ENCODE results near the gene SLC25A53.

SLC25A53 gene

DNA sequence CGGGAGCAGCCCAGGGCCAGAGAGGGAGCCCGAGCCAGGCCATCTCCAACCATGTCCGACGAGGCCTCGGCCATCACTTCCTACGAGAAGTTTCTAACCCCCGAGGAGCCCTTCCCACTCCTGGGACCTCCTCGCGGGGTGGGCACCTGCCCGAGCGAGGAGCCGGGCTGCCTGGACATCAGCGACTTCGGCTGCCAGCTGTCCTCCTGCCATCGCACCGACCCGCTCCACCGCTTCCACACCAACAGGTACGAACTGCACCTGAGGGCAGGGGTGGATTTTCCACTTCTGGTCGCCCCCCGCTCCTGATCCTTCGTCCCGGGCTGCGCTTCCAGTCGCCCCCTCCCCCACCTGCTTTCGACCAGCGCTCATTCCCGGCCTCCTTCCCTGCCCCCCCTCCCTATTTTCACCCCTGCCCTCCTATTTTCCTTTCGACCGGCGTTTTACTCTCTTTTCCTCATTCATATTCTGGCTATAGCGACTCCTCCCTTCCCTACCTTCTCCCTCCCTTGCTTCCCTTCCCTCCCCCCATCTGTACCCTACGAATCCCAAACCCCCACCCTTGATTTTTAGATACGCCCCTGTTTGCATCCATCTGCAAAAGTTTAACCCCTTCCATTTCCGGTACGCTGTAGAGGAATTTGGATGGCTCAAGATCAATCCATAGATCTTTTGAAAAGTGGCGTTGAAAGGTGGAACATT lies 10.1 kb upstream of the SLC25A53 start:
- no peak for DNase-seq (ENCODE audit: low read depth in 1 of 2, low spot score in 1 of 2)
- in situ Hi-C loops (cut with HindIII; ENCODE audit: low pct_unique_long_range_greater_than_20kb, low sequenced_read_pairs) = no loop called here
- TF ChIP-seq JUND (IDR thresholded peaks at IDR 0.05; ENCODE audit: low read depth) = no peak

DNA sequence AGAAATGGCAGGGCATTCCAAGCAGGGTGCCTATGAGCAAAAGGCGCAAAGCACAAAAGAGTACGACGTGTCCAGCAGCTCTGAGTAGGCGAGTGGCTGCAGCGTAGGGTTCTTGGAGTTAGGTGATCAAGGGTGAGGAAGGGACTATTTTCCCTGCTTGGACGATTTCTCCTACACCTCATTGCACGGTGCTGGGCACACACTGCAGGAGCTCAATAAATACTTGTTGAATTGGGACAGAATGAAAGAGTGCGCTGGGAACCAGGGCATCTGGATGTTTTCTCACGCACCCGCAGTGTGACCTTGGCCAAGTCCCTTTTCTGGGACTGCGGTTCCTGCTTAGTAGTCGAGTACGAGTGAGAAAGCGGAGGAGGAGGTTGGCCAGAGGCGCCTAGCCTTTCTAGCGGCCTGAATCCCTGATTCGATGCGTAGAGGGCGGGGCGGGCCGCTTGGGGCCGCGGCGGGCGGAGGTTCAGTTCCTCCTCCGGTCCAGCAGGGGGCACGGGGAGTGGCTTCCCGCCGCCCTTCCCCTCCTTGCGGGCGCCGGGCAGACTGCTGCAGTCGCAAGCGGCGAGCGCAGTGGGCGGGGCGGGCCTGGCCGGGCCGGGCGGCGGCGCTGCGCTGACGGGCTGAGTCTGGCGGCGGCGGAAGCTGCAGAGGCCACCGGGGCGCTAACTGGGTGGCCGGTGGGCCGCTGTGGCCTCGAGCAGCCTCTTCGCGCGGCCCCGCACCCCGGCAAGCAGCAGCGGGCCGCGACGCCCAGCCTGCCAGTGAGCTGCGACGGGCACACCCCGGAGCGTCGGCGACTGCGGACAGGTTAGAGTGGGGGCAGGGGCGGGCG lies 9.3 kb upstream of the SLC25A53 start, which contains the start of gene FAM199X:
FAM199X (plus strand) TSS at position 560 of the 841 bp plus-strand sequence. CDS start 333 bp downstream, outside the sequence.
- in situ Hi-C loops (cut with HindIII; ENCODE audit: low pct_unique_long_range_greater_than_20kb, low sequenced_read_pairs) = no loop called here
- DNase-seq (ENCODE audit: low read depth in 1 of 2, low spot score in 1 of 2) = peak; percentile 24 to 84
- no peak for TF ChIP-seq JUND (IDR thresholded peaks at IDR 0.05; ENCODE audit: low read depth)

DNA sequence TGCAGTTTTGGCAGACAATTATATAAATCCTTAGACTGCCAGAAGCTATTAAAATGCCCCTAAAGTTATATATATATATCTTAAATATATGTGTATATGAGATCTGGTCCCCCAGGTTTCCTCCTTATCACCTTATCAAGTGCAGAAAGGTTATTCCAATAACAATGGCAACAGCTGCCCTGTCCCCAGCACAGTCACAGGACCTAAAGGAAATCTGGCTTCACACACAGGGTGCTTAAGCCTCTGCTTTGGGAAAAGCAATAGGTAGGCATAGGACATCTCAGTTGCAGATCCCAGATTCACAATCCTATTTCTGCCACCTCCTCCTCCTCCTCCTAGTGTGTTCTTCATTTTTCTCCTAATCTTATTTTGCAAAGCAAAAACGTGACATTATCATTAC lies 5.8 kb downstream of the SLC25A53 start:
- in situ Hi-C loops (cut with HindIII; ENCODE audit: low pct_unique_long_range_greater_than_20kb, low sequenced_read_pairs) = no loop called here
- TF ChIP-seq JUND (IDR thresholded peaks at IDR 0.05; ENCODE audit: low read depth) = no peak
- no peak for DNase-seq (ENCODE audit: low read depth in 1 of 2, low spot score in 1 of 2)

DNA sequence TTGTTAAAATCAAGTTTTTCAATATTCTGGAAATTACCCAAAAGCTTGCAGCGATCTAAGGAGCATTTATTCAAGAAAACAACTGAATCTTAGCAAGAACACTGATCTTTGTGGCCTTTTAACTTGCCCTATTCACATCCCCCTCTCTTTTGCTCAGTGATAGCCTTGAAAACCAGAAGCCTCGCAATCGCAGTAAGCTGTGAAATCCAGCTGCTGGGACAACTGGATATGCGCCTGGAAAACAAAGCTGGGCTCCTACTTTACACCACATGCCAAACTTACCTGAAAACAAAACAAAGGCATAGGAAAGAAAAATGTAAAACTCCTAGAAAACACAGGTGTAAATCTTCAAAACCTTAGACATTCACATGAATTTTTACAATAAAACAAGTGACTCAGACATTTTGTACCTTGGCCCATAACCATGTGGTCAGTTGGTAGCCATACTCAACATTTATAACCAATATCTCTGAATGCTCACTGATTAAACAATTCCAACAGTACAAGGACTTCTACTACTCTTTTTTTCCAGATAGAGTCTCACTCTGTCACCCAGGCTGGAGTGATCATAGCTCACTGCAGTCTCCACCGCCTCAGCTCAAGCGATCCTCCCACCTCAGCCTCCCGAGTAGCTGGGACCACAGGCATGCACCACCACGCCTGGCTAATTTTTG lies 15.6 kb downstream of the SLC25A53 start:
- no peak for DNase-seq (ENCODE audit: low read depth in 1 of 2, low spot score in 1 of 2)
- in situ Hi-C loops (cut with HindIII; ENCODE audit: low pct_unique_long_range_greater_than_20kb, low sequenced_read_pairs) = no loop called here
- no peak for TF ChIP-seq JUND (IDR thresholded peaks at IDR 0.05; ENCODE audit: low read depth)

DNA sequence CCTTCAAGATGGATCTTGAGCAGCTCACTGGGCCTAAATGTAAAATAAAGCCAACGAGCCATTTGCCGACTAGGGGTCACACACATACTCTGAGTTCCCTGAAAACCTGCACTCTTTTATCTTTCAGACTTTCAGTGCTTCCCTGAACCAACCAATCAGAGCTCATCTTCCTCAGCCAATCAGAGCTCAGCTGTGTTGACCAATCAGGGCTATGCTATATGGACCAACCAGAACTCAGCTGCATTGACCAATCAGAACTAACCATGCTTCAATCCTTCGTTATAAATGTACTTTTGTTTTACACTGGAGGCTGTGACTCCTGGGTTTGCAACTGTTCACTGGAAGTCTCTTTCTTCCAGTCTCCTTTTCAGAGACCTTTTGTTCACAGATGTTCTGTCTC lies 19.3 kb downstream of the SLC25A53 start:
- peak in 1 of 2 experiments; percentile 7 for DNase-seq (ENCODE audit: low read depth in 1 of 2, low spot score in 1 of 2)
- no peak for TF ChIP-seq JUND (IDR thresholded peaks at IDR 0.05; ENCODE audit: low read depth)
- in situ Hi-C loops (cut with HindIII; ENCODE audit: low pct_unique_long_range_greater_than_20kb, low sequenced_read_pairs) = no loop called here

DNA sequence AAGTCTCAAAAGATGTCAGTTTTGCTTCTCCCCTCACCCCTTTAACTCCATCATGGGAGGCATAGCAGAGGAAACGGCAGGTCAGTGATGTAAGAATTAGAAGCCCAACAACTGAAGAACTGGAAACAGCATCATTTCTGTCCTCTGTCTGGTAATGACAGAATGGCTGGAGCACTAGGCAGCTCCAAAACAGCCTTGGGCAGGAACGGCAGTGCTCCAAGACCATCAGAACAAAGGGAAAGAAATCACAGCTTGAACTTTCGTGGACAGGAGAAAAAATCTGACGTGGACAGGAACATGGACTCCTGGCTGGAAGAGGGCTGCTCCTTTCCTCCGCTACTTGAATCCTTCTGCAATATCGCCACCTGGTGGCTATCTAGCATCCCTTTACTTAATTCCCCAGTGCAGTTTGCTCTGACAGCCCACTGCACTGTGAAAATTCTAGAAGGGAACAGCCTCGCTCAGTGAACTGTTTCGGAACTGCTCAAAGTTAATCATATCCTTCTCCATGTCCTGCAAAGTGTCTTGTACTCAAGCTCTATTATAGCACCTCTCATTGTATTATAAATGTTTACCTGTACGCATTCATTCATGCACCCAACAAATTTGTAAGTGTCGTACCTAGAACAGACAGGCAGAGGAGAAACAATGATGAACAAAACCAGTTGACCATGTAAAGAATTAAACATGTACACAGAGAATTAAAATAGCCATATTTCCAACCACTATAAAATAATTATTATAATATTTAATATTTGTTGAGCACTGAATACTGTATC lies 20.4 kb downstream of the SLC25A53 start:
- TF ChIP-seq JUND (IDR thresholded peaks at IDR 0.05; ENCODE audit: low read depth) = no peak
- peak; percentile 16 to 72 for DNase-seq (ENCODE audit: low read depth in 1 of 2, low spot score in 1 of 2)
- in situ Hi-C loops (cut with HindIII; ENCODE audit: low pct_unique_long_range_greater_than_20kb, low sequenced_read_pairs) = no loop called here

DNA sequence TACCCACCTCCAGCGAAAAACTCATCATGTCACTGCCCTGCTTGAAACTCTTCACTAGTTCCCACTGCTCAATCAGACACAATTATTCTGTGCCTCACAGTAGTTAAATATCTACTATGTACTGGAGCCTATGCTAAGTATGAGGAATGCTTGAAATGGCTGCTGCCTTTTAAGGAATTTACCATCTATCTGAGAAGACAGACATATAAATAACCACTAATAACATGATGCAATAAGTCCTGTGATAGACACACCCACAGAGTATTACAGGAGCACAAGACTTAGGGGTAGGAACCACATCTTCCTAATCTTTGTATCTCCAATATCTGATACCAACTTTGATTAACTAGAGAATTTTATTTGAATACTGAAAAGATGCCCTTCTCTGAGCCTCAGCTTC lies 21.1 kb downstream of the SLC25A53 start:
- no peak for TF ChIP-seq JUND (IDR thresholded peaks at IDR 0.05; ENCODE audit: low read depth)
- in situ Hi-C loops (cut with HindIII; ENCODE audit: low pct_unique_long_range_greater_than_20kb, low sequenced_read_pairs) = no loop called here
- no peak for DNase-seq (ENCODE audit: low read depth in 1 of 2, low spot score in 1 of 2)

DNA sequence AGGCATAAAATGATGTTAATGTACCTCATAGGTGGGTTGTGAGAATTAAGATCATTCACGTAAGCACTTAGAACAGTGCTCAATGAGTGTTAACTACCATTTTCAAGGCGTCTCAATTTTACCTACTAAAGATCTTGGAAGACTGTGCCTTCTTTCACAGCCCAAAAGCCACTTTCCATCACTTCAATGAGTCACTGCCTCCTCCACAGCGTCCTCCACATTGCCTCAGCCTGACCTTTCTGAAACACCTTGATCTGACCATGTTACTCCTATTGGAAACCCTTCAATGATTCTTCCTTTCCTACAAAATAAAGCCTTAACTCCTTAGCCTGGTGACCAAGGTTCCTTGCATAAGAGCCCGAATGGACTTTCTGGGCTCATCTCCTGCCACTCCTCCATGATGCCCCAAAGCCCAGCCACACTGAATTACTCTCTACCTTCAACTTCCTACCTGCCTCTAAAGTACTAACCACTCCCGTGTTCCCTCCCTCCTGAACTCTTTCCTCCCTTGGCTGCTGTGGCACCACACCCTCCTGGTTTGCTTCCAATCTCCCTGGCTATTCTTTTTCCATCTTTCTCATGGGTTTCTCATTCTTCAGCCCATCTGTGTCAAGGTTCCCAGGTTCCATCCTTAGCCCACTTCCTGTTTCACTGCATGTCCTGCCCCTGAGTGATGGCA lies 22.1 kb downstream of the SLC25A53 start:
- no peak for DNase-seq (ENCODE audit: low read depth in 1 of 2, low spot score in 1 of 2)
- no peak for TF ChIP-seq JUND (IDR thresholded peaks at IDR 0.05; ENCODE audit: low read depth)
- in situ Hi-C loops (cut with HindIII; ENCODE audit: low pct_unique_long_range_greater_than_20kb, low sequenced_read_pairs) = no loop called here

DNA sequence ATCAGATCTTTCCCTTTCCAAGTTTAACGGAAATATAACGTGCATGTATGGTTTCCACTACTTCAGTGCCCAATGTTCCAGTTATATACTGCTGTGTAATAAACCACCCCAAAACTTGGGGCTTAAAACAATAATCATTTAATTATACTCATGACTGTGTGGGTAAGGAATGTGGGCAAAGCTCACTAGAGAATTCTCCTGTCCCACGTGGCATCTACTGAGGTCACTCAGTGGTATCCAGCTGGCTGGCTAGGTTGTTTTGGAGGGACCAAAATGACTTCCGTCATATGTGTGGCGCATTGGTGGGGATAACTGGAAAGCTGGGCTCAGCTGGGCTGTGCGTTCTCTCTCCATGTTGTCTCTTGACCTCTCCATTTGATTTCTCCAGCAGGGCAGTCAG lies 26.0 kb downstream of the SLC25A53 start:
- in situ Hi-C loops (cut with HindIII; ENCODE audit: low pct_unique_long_range_greater_than_20kb, low sequenced_read_pairs) = no loop called here
- no peak for DNase-seq (ENCODE audit: low read depth in 1 of 2, low spot score in 1 of 2)
- no peak for TF ChIP-seq JUND (IDR thresholded peaks at IDR 0.05; ENCODE audit: low read depth)

DNA sequence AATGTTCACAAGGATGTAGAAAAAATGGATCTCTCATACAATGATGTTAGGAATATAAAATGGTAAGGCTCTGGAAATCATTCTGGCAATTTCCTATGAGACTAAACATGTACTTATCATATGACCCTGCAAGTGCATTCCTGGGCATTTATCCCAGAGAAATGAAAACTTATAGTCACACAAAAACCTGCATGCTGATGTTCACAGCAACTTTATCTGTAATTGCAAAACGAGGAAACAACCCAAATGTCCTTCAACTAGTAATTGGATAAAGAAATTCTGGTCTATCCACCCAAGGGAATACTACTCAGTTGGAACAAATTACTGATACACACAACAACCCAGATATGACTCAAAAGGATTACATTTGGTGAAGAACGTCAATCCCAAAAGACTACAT lies 30.0 kb downstream of the SLC25A53 start:
- no peak for DNase-seq (ENCODE audit: low read depth in 1 of 2, low spot score in 1 of 2)
- in situ Hi-C loops (cut with HindIII; ENCODE audit: low pct_unique_long_range_greater_than_20kb, low sequenced_read_pairs) = no loop called here
- no peak for TF ChIP-seq JUND (IDR thresholded peaks at IDR 0.05; ENCODE audit: low read depth)

DNA sequence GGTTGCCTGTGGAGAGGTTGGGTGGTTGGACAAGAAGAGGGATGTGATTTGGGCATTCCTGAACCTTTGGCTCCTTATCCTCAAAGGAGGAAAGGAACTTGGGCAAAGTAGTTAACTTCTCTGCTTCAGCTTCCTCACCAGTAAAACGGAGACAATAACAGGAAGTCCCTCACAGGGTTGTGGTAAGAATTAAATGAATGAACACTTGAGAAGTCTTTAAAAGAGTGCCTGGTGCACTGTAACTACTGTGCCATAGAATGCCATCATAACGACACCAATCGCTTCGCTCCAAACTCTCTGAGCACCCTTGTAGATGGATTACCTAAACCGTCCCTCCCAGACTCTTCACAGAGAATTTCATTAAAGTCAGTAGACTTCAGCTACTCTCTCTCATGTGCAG lies 34.0 kb downstream of the SLC25A53 start:
- TF ChIP-seq JUND (IDR thresholded peaks at IDR 0.05; ENCODE audit: low read depth) = no peak
- no peak for DNase-seq (ENCODE audit: low read depth in 1 of 2, low spot score in 1 of 2)
- in situ Hi-C loops (cut with HindIII; ENCODE audit: low pct_unique_long_range_greater_than_20kb, low sequenced_read_pairs) = no loop called here

DNA sequence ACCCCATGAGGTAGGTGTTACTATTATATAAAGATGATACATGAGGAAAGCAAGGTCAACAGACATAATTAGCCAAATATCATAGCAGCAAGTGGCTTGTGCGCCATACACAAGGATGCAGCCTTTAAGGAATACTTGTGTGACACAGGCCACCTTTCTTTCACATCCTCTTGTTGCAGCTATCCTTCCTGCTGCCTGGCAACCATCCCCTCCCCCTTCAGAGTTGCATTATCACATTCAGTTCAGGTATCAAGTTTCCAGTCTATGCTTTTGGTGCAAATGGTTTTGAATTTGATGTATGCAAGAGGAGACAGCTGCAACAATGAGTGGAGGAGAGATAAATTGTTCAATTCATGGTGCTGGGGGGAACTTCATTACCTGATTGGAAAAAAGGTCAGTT lies 38.0 kb downstream of the SLC25A53 start:
- in situ Hi-C loops (cut with HindIII; ENCODE audit: low pct_unique_long_range_greater_than_20kb, low sequenced_read_pairs) = no loop called here
- no peak for DNase-seq (ENCODE audit: low read depth in 1 of 2, low spot score in 1 of 2)
- TF ChIP-seq JUND (IDR thresholded peaks at IDR 0.05; ENCODE audit: low read depth) = no peak
